Measurements from ENCODE around the gene FUZ.

FUZ gene, protein sequence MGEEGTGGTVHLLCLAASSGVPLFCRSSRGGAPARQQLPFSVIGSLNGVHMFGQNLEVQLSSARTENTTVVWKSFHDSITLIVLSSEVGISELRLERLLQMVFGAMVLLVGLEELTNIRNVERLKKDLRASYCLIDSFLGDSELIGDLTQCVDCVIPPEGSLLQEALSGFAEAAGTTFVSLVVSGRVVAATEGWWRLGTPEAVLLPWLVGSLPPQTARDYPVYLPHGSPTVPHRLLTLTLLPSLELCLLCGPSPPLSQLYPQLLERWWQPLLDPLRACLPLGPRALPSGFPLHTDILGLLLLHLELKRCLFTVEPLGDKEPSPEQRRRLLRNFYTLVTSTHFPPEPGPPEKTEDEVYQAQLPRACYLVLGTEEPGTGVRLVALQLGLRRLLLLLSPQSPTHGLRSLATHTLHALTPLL

DNA sequence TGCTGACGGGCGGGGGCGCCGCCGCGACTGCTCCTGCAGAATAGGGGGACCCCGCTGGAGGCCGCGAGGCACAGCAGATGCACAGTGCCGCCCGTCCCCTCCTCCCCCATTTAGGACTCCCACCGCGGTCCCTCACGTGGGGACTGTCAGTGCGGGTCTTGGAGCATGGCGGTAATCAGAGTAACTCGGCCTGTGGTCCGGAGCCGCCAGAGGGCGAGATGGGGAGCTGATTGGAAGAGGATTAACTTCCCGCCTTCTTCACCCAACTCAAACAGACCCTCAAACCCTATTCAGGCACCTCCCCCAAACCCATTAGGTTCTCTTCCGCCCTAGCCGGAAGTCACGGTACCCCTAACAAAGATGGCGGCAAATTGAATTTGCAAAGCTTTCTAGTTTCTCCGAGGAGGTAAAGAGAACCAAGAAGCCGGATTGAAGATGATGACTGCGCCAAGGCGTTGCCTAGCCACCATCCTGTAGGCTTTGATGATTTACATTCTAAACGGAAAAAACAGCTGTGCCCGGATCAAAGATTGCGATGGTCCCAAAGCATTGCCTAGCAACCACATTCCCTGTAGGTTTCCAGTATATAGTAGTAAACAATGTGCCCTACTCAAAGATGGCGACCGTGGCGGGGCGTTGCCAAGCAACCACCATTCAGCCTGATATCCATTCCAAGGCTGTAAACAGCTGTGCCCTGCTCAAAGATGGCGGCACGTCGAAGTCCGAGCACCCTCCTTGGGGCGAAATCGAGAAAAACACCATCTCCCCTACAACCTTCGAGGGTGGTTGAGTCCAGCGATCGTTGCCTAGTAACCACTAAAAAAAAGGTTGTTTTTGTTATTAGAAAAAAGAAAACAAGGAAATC, at the start of gene FUZ:
TSS of gene FUZ (minus strand) at position 296 of the 865 bp plus-strand sequence. CDS start at position 110, 186 bp downstream.
- peak; percentile 98 for DNase-seq (ENCODE audit: low spot score)

DNA sequence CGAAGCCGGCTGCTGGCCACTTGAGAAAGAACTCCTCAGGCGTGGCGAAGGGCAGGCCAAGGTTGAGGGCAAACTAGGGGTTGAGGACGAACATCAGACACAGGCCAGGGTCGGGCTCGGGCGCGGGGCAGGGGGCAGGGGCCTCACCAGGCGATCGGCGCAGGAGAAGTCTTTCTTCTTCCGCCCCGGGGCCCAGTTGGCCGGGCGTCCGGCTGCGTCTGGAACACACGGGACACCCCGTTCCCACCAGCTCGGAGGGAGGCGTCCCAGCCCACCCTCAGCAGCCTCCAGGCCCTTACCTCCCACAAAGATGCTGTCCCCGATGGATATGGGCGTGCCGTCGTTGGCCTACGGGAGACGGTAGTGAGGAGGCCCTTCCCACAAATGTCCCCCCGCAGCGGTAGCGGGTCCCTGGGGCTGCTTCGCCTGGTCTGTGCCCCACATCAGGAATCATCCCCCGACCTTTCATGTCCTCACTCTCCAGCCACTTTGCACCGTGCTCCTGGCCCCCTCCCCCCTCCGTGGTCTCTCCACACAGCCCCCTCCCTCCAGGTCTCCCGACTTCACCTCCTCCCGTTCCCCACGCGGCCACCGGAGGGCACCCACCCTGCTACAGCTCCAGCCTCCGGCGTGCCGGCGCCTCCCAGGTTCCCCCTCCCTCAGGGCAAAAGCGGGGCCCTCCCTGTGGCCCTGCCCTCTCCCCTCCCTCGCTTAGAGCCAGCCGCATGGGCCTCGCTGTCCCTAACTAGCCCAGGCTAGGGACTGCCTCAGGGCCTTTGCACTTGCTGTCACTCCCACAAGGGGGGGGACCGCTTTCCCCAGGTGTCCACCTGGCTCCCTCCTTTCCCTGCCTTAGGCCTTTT, 49.5 kb upstream of the FUZ start:
- DNase-seq (ENCODE audit: low spot score), result no peak

DNA sequence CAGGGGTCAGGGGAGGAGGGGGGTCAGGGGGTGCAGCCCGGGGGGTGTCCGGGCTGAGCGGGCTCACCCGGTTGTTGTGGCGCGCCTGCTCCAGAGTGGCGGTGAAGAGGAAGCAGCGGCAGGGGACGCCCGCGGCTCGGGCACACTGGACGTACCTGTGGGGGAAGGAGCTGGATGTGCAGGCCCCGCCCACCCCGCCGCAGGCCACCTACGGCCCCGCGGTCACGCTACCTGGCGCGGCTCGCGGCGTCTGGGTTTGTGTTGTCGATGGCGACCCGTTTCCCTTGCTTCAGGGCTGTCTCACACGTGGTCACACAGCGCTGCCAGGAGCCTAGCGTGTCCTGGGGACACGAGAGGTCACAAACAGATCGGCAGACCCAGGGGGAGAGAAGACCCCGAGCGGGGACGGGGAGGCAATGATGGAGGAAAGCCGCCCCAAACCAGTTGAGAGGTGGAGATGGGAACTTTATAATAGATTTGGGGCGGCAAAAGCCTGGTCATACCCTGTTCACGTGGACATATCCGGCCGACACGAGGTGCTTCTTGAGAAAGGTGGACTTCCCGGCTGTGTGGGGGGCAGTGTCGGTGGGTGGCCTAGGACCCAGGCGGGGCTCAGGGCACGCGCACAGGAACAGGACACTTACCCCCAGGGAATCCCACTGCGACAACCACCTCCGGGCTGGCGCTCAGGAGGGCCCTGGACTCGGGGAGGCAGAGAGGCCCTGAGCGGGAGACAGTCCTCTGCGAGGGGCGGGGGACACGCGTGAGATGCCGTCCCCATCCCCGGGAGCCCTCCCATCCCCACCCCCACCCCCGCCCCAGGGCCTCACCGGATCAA, 48.7 kb upstream of the FUZ start:
- no peak for DNase-seq (ENCODE audit: low spot score)

DNA sequence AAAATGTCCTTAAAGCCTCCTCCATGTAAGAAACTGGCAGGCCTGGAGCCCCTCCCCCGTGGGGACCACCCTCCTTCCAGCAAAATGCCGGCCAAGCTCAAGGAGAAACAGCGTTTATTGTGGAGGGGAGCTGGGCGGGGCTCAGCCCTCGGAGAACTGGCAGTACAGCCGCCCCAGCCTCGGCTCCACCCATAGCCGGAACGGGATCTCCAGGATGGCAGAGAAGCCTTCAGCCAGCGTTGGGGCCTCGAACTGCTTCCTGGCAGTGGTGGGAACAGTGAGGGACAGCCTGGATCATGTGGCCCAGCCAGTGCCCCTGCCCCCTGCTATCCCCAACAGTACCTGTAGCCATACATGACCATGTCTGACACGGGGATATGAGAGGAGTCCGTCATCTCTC, 48.0 kb upstream of the FUZ start:
- DNase-seq (ENCODE audit: low spot score), result no peak

DNA sequence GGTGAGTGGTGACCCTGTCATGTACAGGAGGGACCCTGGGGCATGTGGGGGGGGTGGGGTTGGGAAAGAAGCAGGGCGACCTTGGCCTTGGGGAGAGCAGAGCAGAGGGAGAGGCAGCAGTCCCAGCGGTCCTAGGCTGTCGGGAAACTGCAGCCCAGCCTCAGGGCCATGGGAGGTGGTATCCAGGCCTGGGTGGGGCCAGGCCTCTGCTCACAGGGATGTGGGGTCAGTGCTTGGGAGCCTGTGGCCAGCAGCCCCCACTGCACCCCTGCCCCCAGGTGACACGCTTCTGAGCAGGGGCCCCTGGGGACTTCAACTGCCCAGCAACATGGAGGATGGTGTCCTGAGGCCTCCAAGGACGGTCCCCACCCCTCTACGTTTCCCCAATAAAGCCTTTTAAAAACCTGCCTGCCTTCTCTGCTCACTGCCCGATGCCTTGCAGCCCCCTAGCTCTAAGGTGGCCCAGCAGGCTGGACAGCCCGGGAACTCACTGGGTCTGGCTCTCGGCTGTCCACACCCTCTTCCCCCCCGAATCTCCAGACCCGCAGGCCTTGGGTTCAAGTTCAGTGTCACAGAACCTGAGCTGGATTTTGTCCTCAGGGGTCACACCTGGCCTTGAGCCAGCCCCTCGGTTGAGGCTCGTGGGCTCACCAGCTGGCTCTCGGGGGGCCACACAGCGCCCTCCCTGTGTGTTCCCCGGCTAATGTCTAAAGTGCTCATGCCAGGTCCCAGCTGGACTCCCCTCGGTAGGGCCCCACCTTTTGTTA, 47.4 kb upstream of the FUZ start:
- DNase-seq (ENCODE audit: low spot score), result no peak

DNA sequence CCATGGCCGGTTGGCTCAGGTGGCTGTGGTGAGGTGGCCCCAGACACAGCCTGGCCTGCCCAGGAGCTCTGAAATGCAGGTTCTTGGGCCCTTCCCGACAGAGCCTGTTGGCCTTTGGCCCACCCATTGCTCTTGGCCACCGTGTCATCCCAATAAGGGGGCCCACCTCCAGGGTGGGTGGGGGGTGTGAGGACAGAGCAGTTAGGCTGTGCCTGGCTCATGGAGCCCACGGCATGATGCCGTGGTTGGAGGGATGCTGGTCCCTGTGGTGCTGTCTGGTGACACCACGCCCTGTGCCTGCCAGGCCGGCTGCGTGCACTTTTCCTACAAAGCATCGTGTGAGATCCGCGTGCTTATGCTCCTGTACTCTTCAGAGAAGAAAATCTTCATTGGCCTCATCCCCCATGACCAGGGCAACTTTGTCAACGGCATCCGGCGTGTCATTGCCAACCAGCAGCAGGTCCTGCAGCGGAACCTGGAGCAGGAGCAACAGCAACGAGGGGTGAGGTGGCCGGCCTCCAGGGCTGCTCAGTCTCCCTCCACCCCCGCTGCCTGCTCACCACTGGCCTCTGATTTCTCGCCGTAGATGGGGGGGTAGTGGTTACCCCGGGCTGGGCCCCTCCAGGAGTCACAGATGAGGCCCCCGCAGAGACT, 46.7 kb upstream of the FUZ start:
- no peak for DNase-seq (ENCODE audit: low spot score)

DNA sequence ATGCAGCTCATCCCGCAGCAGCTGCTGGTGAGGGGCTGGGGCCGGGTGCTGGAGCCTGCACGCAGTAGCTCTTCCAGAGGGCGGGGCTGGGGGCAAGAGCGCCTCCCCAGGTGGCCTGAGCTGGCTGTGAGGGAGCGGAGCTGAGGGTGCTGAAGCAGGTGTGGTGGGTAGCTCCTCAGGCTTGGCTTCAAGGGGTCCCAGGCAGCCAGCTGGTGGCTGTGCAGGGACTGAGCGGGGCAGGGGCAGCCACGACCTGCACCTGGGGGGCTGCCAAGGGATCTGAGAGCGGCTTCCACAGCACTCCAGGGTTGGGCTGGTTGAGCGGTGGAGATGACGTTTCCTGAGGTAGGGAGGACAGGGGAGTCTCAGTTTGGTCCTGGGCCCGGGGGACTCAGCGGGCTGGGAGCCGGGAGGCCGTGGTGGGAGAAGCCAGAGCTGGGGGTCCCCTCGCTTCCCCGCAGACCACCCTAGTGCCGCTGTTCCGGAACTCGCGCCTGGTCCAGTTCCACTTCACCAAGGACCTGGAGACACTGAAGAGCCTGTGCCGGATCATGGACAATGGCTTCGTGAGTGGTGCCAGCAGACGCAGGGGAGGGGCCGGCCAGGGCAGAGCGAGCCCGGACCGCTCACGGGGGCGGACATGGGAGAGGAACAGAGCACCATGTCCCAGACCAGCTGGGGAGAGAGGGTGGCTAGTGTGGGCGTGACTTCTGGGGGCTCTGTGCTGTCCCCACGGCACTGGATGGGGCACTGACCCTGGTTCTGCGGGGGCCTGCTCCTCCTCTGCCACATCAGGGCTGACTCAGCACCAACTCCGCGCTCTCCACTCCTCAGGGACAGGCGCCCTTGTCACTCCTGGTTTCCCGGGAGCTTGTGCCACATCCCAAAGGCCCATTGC, 45.2 kb upstream of the FUZ start:
- no peak for DNase-seq (ENCODE audit: low spot score)

DNA sequence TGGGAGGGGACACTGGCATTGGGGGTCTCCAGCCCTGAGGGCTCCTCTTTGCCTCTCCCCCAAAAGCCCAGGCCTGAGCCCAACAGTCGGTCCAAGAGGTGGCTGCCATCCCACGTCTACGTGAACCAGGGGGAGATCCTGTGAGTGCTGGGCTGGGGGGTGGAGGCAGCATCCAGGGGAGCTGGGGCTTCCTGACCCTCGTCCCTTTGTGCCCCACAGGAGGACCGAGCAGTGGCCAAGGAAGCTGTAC, 44.7 kb upstream of the FUZ start:
- DNase-seq (ENCODE audit: low spot score), result no peak

DNA sequence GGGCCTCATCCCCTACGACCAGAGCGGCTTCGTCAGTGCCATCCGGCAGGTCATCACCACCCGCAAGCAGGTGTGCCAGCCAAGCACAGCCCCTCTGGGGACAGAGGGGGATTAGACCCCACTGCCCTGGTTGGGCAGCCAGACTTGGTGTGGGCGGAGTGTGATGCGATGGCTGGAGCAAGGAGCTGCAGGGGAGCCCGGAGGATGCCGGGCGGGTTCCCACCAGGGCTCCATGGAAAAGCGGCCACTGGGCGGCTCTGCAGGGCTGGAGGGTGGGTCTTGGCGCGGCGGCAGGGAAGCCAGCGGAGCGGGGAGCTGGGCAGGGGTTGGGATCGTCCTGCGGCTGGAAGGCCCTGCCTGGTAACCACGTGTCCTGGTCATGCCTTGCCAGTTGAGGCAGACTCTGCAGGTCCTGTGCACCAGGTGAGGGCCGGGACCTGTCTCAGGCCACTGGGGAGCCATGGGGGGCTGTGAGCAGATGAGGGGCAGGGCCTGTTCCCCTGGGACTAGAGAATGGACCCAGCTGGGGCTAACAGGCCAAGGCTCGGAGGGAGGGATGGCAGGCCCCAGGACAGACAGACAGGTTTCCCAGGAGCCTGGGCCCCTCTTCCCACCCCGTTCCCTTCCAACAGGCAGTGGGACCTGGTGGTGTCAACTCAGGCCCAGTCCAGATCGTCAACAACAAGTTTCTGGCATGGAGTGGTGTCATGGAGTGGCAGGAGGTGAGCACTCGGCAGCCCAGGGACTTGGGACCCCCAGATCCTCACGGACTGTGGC, 44.2 kb upstream of the FUZ start:
- no peak for DNase-seq (ENCODE audit: low spot score)

DNA sequence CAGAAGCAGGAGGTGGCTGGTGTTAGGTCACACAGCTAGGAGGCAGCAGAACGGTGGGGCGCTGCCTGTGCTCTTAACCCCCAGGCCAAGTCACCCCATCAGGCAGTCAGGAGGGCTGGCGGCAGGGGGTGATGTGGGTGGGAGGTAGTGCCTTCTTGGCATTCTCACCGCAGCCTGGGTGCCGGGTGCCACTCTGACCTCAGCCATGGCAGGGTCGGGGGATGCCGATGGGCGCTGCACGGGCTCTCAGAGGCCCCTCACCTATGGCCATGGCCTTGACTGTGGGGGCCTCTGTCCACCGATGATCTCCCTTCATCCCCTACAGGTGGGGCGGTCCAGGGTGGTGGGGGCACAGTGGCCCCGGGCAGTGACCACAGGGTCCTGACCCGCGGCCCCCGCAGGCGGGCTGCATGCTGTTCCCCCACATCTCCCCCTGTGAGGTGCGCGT, 43.5 kb upstream of the FUZ start:
- DNase-seq (ENCODE audit: low spot score), result no peak

DNA sequence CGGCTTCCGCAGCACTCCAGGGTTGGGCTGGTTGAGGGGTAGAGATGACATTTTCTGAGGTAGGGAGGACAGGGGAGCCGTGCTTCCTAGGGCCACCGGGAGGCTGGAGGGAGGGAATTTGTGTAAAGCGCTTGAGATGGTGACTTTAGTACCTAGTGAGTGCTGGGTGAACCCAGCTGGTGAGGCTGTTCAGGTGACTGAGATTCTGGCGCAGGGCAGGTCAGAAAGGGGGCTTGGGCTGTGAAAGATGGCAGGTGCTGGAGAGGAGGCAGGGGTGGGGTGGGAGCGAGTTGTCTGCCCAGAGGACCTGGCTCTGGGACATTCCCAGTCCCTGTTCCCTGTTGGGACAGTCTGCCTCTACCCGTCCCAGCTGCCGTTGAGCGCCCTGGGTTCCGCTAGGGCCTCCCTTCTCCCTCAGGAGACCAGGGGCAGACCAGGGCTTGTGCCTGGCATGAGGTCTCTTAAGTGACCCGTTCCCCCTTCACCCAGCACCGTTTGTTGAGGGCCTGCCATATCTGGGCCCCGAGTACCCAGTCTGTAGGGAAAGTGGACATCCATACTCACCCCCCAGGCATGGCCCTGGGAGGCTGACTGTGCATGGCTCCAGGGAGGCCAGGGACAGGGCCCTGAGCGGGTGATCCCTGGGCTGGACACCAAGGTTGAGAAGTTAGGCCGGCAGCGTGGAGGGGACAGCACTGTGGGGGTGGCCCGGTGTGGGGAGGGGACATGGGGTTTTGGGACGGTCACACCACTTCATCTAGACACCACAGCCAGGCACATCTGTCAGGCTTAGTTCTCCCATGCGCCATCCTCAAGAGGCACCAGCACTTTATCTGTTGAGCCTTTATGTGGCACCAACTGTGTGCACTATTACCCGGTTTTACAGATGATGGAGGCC, 42.8 kb upstream of the FUZ start:
- no peak for DNase-seq (ENCODE audit: low spot score)

DNA sequence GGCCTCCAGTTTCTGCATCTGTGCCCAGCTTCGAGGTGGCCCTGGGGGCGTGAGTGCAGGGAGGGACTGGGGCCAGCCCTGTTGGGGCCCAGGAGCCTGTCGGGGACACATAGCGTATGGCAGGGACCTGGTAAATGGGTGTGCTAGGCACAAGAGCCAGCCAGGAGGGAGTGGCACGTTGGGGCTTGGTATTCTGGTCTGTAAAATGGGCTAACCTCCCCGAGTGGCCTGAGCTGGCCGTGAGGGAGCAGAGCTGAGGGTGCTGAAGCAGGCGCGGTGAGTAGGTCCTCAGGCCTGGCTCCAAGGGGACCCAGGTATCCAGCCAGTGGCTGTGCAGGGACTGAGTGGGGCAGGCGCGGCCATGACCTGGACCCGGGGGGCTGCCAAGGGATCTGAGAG, 42.2 kb upstream of the FUZ start:
- no peak for DNase-seq (ENCODE audit: low spot score)

DNA sequence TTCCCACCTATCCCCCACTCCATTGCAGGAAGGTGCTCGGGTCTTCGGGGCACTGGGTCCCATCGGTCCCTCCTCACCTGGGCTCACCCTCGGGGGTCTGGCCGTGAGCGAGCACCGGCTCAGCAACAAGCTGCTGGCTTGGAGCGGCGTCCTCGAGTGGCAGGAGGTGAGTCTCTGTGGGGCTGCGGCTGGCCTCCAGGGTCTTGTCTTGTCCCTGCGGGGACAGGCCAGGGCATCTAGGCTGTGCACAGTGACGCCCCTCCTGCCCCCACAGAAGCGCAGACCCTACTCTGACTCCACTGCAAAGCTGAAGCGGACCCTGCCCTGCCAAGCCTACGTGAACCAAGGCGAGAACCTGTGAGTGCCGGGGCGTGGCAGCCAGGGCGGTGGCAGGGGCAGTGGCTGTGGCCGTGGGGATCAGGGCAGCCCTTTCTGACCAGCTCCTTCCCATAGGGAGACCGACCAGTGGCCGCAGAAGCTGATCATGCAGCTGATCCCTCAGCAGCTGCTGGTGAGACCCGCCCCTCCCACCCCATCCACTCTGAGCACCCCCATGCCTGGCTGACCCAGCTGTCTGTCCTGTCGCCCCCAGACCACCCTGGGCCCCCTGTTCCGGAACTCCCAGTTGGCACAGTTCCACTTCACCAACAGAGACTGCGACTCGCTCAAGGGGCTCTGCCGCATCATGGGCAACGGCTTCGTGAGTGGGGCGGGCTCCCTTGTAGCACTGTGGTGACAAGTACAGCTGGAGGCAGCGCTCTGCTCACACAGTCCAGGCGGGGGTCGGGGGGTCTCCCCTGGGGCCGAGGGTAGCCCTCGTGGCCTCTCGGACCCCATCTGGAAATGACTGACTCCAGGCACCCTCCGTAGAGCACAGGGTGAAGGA, 41.5 kb upstream of the FUZ start:
- DNase-seq (ENCODE audit: low spot score), result no peak

DNA sequence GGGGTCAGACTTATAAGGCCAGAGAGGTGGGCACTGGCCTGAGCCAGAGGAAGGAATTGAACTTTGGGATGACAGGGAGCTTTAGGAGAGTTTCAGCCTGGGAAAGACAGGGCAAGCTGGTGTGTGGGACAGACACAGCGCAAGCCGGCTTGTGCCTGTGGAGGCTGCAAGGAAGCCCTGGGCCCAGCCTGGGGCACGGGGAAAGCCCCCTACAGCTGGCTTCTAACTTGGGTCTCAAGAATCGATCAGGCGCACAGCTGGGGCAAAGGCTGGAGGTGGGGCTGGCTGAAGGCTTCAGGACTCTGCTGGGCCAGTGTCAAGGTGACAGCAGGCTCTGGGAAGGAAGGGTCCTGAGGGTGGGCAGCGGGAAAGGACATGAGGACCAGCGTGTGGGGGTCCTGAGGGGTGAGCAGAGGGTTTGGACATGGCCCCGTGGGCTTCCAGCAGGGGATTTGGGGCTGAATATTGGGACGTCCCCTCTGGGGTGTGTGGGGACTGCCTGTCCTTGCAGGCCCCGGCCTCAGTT, 40.8 kb upstream of the FUZ start:
- no peak for DNase-seq (ENCODE audit: low spot score)

DNA sequence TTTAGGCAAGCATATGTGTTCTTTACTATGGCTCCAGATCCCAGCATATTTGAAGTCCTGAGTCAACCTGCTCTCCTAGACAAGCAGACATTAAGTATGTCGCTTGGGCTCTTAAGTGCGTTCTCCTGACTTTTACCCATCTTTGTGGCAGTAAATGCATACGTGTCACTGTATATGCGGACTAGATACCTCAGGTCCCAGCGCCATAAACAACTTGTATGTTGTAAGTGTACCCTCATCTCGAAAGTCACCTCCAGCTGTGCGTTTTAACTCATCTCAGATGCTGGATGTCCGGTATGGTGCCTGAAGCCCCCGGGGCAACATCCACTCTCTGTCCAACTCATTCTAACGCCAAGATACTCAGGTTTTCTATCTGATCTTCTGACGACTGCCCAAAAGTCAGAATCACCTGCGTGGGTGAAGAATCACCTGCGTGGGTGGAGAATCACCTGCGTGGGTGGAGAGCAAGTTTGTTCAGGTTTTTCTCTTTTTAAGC, 39.6 kb upstream of the FUZ start:
- no peak for DNase-seq (ENCODE audit: low spot score)
